PC-3 (cell line): ENCODE measurements around the gene IGSF21. TPM values are rescaled to one million over a fixed set of nuclear protein-coding genes. Genes with fewer than 3 reads are reported as not detected.

Source experiments
- ATAC-seq: fragments of 200-7000 bp; cut with Tn5 transposase; 2 replicates; pipeline ENCODE4 v1.9.1; 2020; ENCODE audit warnings: mild to moderate bottlenecking, moderate library complexity
- BruUV-seq: library from RNA; stranded (reverse); fragments of 400-500 nt; replicated peaks from 2 replicates; lab custom pipeline; 2021; lab: Mats Ljungman, UMichigan
- CTCF ChIA-PET: fragments of 300-600 bp; sonication (Branson Sonifier 250); formaldehyde crosslinking; loops from one replicate; lab custom pipeline; 2022; ENCODE audit warnings: antibody characterized with exemption; lab: Charles Lee
- POLR2A ChIA-PET: fragments of 300-600 bp; sonication (Branson Sonifier 250); formaldehyde crosslinking; loops from one replicate; lab custom pipeline; 2022; ENCODE audit warnings: antibody characterized with exemption; ENCODE audit not compliant: unreplicated experiment; lab: Charles Lee
- DNase-seq: peaks from one replicate; pipeline ENCODE4 v3.0.0-alpha.2; 2015
- H2AFZ ChIP-seq: fragments of 300-600 bp; sonication (generic); 2 replicates; pipeline ENCODE4 v1.6.0; 2016; ENCODE audit warnings: antibody characterized with exemption, low read length
- H3F3A ChIP-seq: fragments of 300-600 bp; sonication (generic); one replicate; pipeline ENCODE4 v1.6.0; 2017; ENCODE audit warnings: antibody characterized with exemption, low read length, control low read depth, mild to moderate bottlenecking; ENCODE audit not compliant: unreplicated experiment
- H3K27ac ChIP-seq: fragments of 300-600 bp; sonication (generic); 2 replicates; pipeline ENCODE4 v1.5.1; 2016; ENCODE audit warnings: mild to moderate bottlenecking, low read length
- H3K27me3 ChIP-seq: fragments of 300-600 bp; sonication (generic); 2 replicates; pipeline ENCODE4 v1.6.1; 2016; ENCODE audit warnings: low read length, mixed read lengths
- H3K36me3 ChIP-seq: fragments of 300-600 bp; sonication (generic); 2 replicates; pipeline ENCODE4 v1.6.1; 2016; ENCODE audit warnings: low read depth, mixed run types, low read length, mixed read lengths
- H3K4me1 ChIP-seq: fragments of 300-600 bp; sonication (generic); 2 replicates; pipeline ENCODE4 v1.5.1; 2016; ENCODE audit warnings: low read length; ENCODE audit not compliant: insufficient read depth
- H3K4me2 ChIP-seq: fragments of 300-600 bp; sonication (generic); 2 replicates; pipeline ENCODE4 v1.6.0; 2016; ENCODE audit warnings: low read length
- H3K4me3 ChIP-seq: fragments of 300-600 bp; sonication (generic); 2 replicates; pipeline ENCODE4 v1.5.1; 2016; ENCODE audit warnings: mild to moderate bottlenecking, low read length, mixed read lengths
- H3K79me2 ChIP-seq: fragments of 300-600 bp; sonication (generic); 2 replicates; pipeline ENCODE4 v1.6.1; 2017; ENCODE audit warnings: low read length, mixed read lengths
- H3K9ac ChIP-seq: fragments of 300-600 bp; sonication (generic); 2 replicates; pipeline ENCODE4 v1.6.0; 2016; ENCODE audit warnings: mild to moderate bottlenecking, low read length
- H3K9me2 ChIP-seq: fragments of 300-600 bp; sonication (generic); replicated peaks from 2 replicates; pipeline ENCODE4 v1.6.1; 2016; ENCODE audit warnings: mixed run types, low read length, mixed read lengths
- H3K9me3 ChIP-seq: fragments of 300-600 bp; sonication (generic); 2 replicates; pipeline ENCODE4 v1.6.1; 2016; ENCODE audit warnings: low read length, mixed read lengths
- H4K20me1 ChIP-seq: fragments of 300-600 bp; sonication (generic); 2 replicates; pipeline ENCODE4 v1.6.1; 2016; ENCODE audit warnings: low read length, mixed read lengths
- EZH2phosphoT487 ChIP-seq: fragments of 300-600 bp; sonication (generic); IDR thresholded peaks from 2 replicates; pipeline ENCODE4 v1.6.1; 2018; ENCODE audit warnings: mild to moderate bottlenecking, antibody characterized with exemption, low read length, borderline replicate concordance
- intact Hi-C: fragments of 100-400 bp; cut with micrococcal nuclease; formaldehyde crosslinking; loops from 2 replicates; pipeline ENCODE4 v1.9.0; 2023
- total RNA-seq: library from RNA; depleted of rRNA; stranded (reverse); fragments of >200 nt; gene quantifications from 2 replicates; pipeline ENCODE4 v1.2.3, GENCODE V29; 2014
- TF ChIP-seq, protein P1 (sequence below): fragments of 300-600 bp; sonication (generic); conservative IDR thresholded peaks from 2 replicates; pipeline ENCODE4 v1.5.1; 2017; ENCODE audit warnings: antibody characterized with exemption, low read depth, mild to moderate bottlenecking, low read length

Gene IGSF21
- total RNA-seq, 1 experiment from 2014 or later: not detected

DNA sequence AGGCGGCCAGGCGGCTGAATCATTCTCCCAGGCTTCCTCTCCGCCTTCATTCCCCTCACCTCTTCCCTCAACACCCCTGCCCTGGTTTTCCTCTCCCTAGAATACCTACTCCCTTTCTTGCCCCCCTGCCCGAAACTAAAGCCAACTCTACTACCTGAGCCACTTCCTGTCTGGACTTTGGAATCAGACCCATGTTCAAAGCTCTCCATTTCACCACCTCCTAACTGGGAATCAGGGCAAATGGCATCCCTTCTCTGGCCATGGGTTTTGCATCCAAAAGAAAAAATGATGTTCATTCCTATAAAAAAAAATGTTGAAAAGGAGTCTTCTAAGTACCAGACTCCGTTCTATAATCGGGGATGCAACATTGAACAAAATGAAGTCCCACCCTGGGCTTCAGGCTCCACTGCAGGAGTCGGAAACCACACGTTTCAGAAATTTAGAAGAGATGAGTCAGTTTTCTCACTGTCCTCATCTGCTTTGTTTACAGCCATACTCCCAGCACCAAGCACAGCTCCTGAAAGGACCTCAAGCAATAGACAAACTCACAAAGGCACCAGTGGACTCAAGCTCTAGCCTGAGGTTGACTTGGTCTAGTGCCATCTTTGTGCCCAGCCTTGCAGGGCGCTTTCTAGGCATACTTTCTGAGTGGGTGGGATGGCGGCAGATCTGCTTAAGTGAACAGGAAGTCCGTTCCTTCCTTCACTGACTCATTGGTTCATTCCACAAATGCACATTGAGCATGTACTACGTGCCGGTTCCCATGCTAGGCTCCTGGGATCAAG is 176.2 kb downstream of the IGSF21 start:
- CTCF ChIA-PET: no interaction called here
- Histone ChIP-seq H3K9me2 (no peaks in the 10 kb centered on the region), H3K4me3 (no peak overlapping the region), H3K27ac (no peak overlapping the region), H3K79me2 (no peaks in the 10 kb centered on the region), H3F3A (no peaks in the 10 kb centered on the region), H3K27me3 (peaks cover 36% of the 10 kb centered on the region), H3K9ac (no peak overlapping the region), H2AFZ (no peak overlapping the region), H3K4me1 (no peaks in the 10 kb centered on the region), H4K20me1 (no peaks in the 10 kb centered on the region), H3K4me2 (no peak overlapping the region), H3K36me3 (no peaks in the 10 kb centered on the region), H3K9me3 (no peaks in the 10 kb centered on the region)
- intact Hi-C loops: no loop called here
- ATAC-seq: no peak
- no peak for DNase-seq
- POLR2A ChIA-PET: no interaction called here
- no peak for TF ChIP-seq EZH2phosphoT487
- TF ChIP-seq, protein P1, sequence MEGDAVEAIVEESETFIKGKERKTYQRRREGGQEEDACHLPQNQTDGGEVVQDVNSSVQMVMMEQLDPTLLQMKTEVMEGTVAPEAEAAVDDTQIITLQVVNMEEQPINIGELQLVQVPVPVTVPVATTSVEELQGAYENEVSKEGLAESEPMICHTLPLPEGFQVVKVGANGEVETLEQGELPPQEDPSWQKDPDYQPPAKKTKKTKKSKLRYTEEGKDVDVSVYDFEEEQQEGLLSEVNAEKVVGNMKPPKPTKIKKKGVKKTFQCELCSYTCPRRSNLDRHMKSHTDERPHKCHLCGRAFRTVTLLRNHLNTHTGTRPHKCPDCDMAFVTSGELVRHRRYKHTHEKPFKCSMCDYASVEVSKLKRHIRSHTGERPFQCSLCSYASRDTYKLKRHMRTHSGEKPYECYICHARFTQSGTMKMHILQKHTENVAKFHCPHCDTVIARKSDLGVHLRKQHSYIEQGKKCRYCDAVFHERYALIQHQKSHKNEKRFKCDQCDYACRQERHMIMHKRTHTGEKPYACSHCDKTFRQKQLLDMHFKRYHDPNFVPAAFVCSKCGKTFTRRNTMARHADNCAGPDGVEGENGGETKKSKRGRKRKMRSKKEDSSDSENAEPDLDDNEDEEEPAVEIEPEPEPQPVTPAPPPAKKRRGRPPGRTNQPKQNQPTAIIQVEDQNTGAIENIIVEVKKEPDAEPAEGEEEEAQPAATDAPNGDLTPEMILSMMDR: no peak
- BruUV-seq: no TSS peak

GRCh38 chr1:18284805-18285537 is 177.4 kb downstream of the IGSF21 start:
- H3K27me3 ChIP-seq: peaks cover 42% of the 10 kb centered on the region

GRCh38 chr1:18285538-18285924 is 177.9 kb downstream of the IGSF21 start:
- Histone ChIP-seq H3K9me2 (no peaks in the 10 kb centered on the region), H3K79me2 (no peaks in the 10 kb centered on the region), H3F3A (no peaks in the 10 kb centered on the region), H3K27me3 (peaks cover 48% of the 10 kb centered on the region), H3K4me1 (no peaks in the 10 kb centered on the region), H3K9ac (no peak overlapping the region), H4K20me1 (no peaks in the 10 kb centered on the region), H3K4me3 (no peak overlapping the region), H3K9me3 (no peaks in the 10 kb centered on the region), H3K36me3 (no peaks in the 10 kb centered on the region), H3K4me2 (no peak overlapping the region), H3K27ac (no peak overlapping the region), H2AFZ (no peak overlapping the region)
- TF ChIP-seq, protein P1: no peak
- intact Hi-C loops: no loop called here
- BruUV-seq: no TSS peak
- DNase-seq: no peak
- CTCF ChIA-PET: no interaction called here
- ATAC-seq: no peak
- POLR2A ChIA-PET: no interaction called here

More at GRCh38 chr1:18284805-18285537, 177.4 kb downstream of the IGSF21 start:
- no peaks in the 10 kb centered on the region for H3K79me2 ChIP-seq
- no peak overlapping the region for H3K4me3 ChIP-seq
- H3K9me3 ChIP-seq: no peaks in the 10 kb centered on the region
- no peak overlapping the region for H3K9ac ChIP-seq
- ChIA-PET CTCF (no interaction called here), POLR2A (no interaction called here)
- intact Hi-C loops: no loop called here
- no peak for DNase-seq
- no peak for TF ChIP-seq EZH2phosphoT487
- ATAC-seq: no peak
- no peak overlapping the region for H2AFZ ChIP-seq
- no peaks in the 10 kb centered on the region for H3K9me2 ChIP-seq
- H4K20me1 ChIP-seq: no peaks in the 10 kb centered on the region
- no peak overlapping the region for H3K27ac ChIP-seq
- no TSS peak for BruUV-seq
- H3K4me2 ChIP-seq: no peak overlapping the region
- H3K36me3 ChIP-seq: no peaks in the 10 kb centered on the region
- no peaks in the 10 kb centered on the region for H3K4me1 ChIP-seq
- no peaks in the 10 kb centered on the region for H3F3A ChIP-seq
